PC-3 (cell line): ENCODE data around the gene ENTPD2.

ENCODE experiments used
- EZH2 ChIP-seq: fragments of 300-600 bp; sonication (generic); IDR thresholded peaks from one replicate; pipeline ENCODE4 v1.6.1; 2017; ENCODE audit warnings: antibody characterized with exemption, mild to moderate bottlenecking, low read length; ENCODE audit not compliant: unreplicated experiment
- TF ChIP-seq, protein P1 (sequence below): fragments of 300-600 bp; sonication (generic); conservative IDR thresholded peaks from 2 replicates; pipeline ENCODE4 v1.5.1; 2017; ENCODE audit warnings: antibody characterized with exemption, low read depth, mild to moderate bottlenecking, low read length

DNA sequence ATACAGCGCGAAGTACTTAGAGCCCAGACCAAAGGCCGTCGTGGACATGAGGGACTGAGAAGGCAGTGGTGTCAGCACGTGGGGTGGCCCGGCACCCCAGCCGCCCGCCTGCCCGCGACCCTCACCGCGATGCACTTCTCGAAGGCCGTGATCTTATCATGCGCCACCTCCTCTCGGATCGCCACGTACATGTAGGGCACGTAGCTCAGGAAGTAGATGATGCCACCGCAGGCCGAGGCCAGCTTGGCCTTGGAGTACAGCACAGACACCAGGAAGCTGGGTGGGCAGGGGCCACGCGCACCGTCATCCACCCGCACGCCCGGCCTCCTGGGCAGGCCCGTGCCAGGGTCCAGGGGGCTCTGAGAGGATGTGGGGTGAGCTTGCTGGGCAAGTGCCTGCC, 36.8 kb downstream of the ENTPD2 start:
- TF ChIP-seq, protein P1, sequence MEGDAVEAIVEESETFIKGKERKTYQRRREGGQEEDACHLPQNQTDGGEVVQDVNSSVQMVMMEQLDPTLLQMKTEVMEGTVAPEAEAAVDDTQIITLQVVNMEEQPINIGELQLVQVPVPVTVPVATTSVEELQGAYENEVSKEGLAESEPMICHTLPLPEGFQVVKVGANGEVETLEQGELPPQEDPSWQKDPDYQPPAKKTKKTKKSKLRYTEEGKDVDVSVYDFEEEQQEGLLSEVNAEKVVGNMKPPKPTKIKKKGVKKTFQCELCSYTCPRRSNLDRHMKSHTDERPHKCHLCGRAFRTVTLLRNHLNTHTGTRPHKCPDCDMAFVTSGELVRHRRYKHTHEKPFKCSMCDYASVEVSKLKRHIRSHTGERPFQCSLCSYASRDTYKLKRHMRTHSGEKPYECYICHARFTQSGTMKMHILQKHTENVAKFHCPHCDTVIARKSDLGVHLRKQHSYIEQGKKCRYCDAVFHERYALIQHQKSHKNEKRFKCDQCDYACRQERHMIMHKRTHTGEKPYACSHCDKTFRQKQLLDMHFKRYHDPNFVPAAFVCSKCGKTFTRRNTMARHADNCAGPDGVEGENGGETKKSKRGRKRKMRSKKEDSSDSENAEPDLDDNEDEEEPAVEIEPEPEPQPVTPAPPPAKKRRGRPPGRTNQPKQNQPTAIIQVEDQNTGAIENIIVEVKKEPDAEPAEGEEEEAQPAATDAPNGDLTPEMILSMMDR: no peak
- no peak for TF ChIP-seq EZH2
